ENCODE data around the gene C1QB.

Gene C1QB

DNA sequence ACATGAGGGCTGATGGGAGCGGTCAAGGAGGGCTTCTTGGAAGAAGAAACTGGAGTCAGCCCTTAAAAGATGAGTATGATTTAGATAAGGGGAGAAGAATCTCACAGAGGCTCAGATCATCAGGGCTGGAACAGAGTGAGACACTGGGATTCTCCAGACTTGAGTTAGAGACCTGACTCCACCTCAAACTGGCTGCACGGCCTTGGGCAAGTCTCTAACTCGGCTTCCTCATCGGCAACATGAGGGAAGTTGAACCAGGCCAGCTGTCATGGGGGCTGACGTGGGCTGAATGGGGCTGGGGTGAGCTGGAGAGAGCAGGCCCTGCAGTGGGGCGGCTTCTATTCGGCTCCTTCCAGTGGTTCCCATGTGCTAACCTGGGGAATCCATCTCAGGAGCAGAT lies 7.1 kb upstream of the C1QB start:
- no peaks in the 10 kb centered on the region for H3K36me3 ChIP-seq
- no peak overlapping the region for H3K27ac ChIP-seq
- H3K27me3 ChIP-seq (ENCODE audit: insufficient read depth, low read depth, severe bottlenecking) = no peaks in the 10 kb centered on the region

DNA sequence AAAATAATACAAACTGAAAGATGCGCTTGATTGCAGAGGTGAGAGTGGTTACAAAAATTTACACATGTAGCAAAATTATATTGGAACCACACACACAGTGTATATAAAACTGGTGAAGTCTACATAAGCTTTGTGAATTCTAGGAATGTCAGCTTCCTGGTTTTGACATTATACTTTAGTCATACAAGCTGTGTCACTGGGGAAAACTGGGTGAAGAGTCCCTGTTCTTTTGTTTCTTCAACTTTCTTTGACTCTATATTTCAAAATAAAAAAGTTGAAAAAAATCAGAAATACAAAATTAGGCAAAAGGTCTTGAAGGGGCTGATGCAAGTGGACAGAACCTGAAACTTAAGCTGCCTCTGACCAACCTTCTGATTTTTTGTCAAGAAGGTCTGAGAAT lies 6.7 kb upstream of the C1QB start:
- DNase-seq = no peak

More for the DNA sequence above, 7.1 kb upstream of the C1QB start:
- DNase-seq = no peak
- Histone ChIP-seq H3K4me3 (ENCODE audit: low read depth, low read length) (no peak overlapping the region), H3K9me3 (ENCODE audit: severe bottlenecking) (no peaks in the 10 kb centered on the region)
- TF ChIP-seq, protein P1, sequence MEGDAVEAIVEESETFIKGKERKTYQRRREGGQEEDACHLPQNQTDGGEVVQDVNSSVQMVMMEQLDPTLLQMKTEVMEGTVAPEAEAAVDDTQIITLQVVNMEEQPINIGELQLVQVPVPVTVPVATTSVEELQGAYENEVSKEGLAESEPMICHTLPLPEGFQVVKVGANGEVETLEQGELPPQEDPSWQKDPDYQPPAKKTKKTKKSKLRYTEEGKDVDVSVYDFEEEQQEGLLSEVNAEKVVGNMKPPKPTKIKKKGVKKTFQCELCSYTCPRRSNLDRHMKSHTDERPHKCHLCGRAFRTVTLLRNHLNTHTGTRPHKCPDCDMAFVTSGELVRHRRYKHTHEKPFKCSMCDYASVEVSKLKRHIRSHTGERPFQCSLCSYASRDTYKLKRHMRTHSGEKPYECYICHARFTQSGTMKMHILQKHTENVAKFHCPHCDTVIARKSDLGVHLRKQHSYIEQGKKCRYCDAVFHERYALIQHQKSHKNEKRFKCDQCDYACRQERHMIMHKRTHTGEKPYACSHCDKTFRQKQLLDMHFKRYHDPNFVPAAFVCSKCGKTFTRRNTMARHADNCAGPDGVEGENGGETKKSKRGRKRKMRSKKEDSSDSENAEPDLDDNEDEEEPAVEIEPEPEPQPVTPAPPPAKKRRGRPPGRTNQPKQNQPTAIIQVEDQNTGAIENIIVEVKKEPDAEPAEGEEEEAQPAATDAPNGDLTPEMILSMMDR (IDR thresholded peaks at IDR 0.05; ENCODE audit: low read depth, low read length) = no peak

DNA sequence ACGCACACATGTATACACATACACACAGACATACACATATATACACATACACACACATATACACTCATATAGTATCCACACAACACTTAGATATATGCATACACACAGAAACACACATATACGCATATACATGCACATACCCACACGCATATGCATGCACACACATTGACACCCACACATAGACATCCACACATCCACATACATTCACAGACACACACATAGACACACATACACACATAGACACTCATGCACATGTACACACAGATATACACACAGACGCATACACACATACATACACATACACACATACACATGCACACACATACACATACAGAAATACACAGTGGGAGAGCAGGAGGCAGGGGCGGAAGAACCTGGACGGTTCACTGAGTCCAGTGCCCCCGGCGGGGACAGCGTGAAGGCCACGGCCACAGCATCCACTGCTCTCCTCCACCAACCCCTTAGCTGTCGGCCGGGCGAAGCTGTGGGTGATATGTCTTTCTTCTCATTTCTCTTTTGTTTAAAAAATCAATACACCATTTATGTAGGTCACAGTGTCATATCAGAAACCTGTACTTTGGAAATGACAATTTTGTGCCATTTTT lies 2.8 kb upstream of the C1QB start:
- TF ChIP-seq, protein P1 (IDR thresholded peaks at IDR 0.05; ENCODE audit: low read depth, low read length) = no peak
- Histone ChIP-seq H3K27me3 (ENCODE audit: insufficient read depth, low read depth, severe bottlenecking) (no peaks in the 10 kb centered on the region), H3K9me3 (ENCODE audit: severe bottlenecking) (no peaks in the 10 kb centered on the region), H3K36me3 (no peaks in the 10 kb centered on the region), H3K27ac (no peak overlapping the region), H3K4me3 (ENCODE audit: low read depth, low read length) (no peak overlapping the region)
- no peak for DNase-seq

More for the DNA sequence above, 6.7 kb upstream of the C1QB start:
- Histone ChIP-seq H3K27me3 (ENCODE audit: insufficient read depth, low read depth, severe bottlenecking) (no peaks in the 10 kb centered on the region), H3K4me3 (ENCODE audit: low read depth, low read length) (no peak overlapping the region), H3K36me3 (no peaks in the 10 kb centered on the region), H3K27ac (no peak overlapping the region), H3K9me3 (ENCODE audit: severe bottlenecking) (no peaks in the 10 kb centered on the region)
- TF ChIP-seq, protein P1 (IDR thresholded peaks at IDR 0.05; ENCODE audit: low read depth, low read length) = no peak

DNA sequence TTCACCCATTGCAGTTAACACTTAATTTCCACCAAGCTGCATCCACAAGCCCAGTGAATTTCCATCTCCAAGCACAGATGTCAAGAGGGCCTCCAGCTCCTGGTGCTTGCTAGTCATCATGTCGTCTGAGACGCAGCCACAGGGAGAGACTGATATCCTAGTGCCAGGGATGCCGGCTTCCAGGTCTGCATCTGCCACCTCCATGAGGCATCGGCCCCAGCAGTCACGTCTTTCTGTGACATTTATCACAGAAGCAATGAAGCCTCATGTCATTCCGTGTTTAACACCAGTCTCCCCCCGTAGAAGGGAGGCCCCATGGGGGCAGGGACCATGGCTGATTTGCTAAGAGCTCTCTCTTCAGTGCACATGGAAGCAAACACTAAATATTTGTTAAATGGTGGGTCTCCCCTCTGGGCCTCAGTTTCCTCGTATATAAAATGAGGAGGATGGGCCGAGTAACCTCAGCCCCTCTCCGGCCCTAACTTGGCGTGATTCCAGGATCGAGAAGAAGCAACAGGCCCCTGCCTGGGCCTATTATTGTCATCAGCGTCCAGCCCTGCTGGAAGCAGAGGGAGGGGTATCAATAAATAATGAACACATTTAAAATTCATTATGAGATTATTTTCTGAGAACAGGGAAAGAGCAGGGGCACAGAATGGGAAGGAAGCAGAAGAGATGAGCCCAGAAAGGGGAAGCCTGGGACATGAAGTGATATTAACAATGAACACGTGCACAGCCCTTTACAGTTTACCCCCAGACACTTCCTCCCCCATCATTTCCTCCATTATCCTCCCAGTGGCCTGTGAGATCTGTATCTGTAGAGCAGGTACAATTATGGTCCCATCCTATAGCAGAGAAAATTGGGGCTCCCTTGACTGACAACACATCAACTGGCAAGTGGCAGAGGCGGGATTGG lies 837 bp upstream of the C1QB start:
- Histone ChIP-seq H3K4me3 (ENCODE audit: low read depth, low read length) (no peak overlapping the region), H3K27me3 (ENCODE audit: insufficient read depth, low read depth, severe bottlenecking) (no peaks in the 10 kb centered on the region), H3K9me3 (ENCODE audit: severe bottlenecking) (no peaks in the 10 kb centered on the region), H3K27ac (no peak overlapping the region), H3K36me3 (no peaks in the 10 kb centered on the region)
- TF ChIP-seq, protein P1 (IDR thresholded peaks at IDR 0.05; ENCODE audit: low read depth, low read length) = no peak
- no peak for DNase-seq

DNA sequence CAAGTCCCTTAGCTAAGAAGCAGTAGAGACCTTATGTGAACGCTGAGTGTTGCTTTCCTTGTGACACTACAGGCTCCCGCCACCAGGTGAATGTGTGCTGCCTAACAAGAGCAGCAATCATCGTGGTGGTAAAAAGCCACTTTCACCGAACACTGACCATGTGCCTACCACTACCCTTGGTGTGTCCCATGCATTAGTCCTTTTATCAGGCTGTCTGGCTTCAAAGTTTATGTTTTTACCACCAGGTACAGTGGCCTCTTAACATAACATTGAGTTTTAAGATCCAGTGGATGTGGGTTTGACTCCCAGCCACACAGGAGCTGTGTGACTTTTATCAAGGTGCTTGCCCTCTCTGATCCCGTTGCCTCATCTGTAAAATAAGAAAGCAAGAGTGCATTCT lies 1.7 kb downstream of the C1QB start:
- Histone ChIP-seq H3K36me3 (no peaks in the 10 kb centered on the region), H3K27me3 (ENCODE audit: insufficient read depth, low read depth, severe bottlenecking) (no peaks in the 10 kb centered on the region), H3K4me3 (ENCODE audit: low read depth, low read length) (no peak overlapping the region), H3K9me3 (ENCODE audit: severe bottlenecking) (no peaks in the 10 kb centered on the region), H3K27ac (no peak overlapping the region)
- TF ChIP-seq, protein P1 (IDR thresholded peaks at IDR 0.05; ENCODE audit: low read depth, low read length) = peak; percentile 30; the same call in 1 of the 2 replicates
- no peak for DNase-seq

All from WERI-Rb-1 (cell line).